Gastrocnemius medialis (tissue), 4 donors: ENCODE measurements around the gene TATDN2.

Experiments used
- CTCF ChIP-seq, 5 experiments: fragments of 450-650 bp in 3 of 5; fragments of 200-600 bp in 2 of 5; sonication (generic) in 2 of 5; IDR thresholded peaks in 4 of 5; conservative IDR thresholded peaks in 1 of 5; 1 replicate in 4 of 5; 2 replicates in 1 of 5; pipeline ENCODE4 v1.5.1; 2016 to 2019; ENCODE audit warnings: antibody characterized with exemption in 5 of 5, mild to moderate bottlenecking in 3 of 5, moderate library complexity in 3 of 5
- POLR2A ChIP-seq, 2 donors: fragments of 450-650 bp; IDR thresholded peaks; one replicate each; pipeline ENCODE4 v1.6.1; 2017; ENCODE audit warnings: antibody characterized with exemption in 2 of 2, mild to moderate bottlenecking in 2 of 2, moderate library complexity in 2 of 2

- TF ChIP-seq CTCF (IDR thresholded peaks at IDR 0.05 in 4 of 5, conservative IDR thresholded peaks at IDR 0.05 in 1 of 5) (no peak), POLR2A (IDR thresholded peaks at IDR 0.05) (no peak)
Measured at GRCh38 chr3:10288575-10288960, 40.3 kb downstream of the TATDN2 start.
